ENCODE results near the gene CPNE4. TPM values are rescaled to one million over a fixed set of nuclear protein-coding genes. Genes with fewer than 3 reads are reported as not detected.

CPNE4 gene
- total RNA-seq, 1 experiment from 2014 or later: 1.9 TPM

GRCh38 chr3:131491775-131492174 is 543.0 kb downstream of the CPNE4 start:
- Histone ChIP-seq H2BK120ac (ENCODE audit: low read depth, low read length, poor library complexity, severe bottlenecking) (no peak overlapping the region), H3K56ac (ENCODE audit: insufficient read length, low read depth, low read length) (no peak overlapping the region), H3T11ph (ENCODE audit: low read length) (no peak overlapping the region), H3K4me2 (ENCODE audit: insufficient read depth, insufficient read length, low read length) (no peak overlapping the region), H4K5ac (ENCODE audit: insufficient read length, low read depth, low read length) (no peak overlapping the region), H2BK15ac (ENCODE audit: low read depth, low read length) (no peak overlapping the region), H3K79me1 (ENCODE audit: insufficient read depth, low read depth, low read length, poor library complexity, severe bottlenecking) (peaks cover 1% of the 10 kb centered on the region), H3K9me3 (ENCODE audit: control insufficient read depth, low read depth, low read length) (no peaks in the 10 kb centered on the region), H4K20me1 (ENCODE audit: control insufficient read depth, insufficient read depth, insufficient read length) (no peaks in the 10 kb centered on the region), H3K18ac (ENCODE audit: insufficient read length, low read depth, low read length) (no peak overlapping the region), H4K8ac (replicated peaks; ENCODE audit: insufficient read length, low read depth, low read length) (no peak overlapping the region), H2BK12ac (ENCODE audit: insufficient read length, low read depth, low read length) (no peak overlapping the region), H3K27ac (ENCODE audit: insufficient read length, low read depth, low read length) (no peak overlapping the region), H3K4me1 (ENCODE audit: insufficient read depth, low read length) (no peaks in the 10 kb centered on the region), H3K14ac (ENCODE audit: insufficient read depth, low read length) (no peak overlapping the region), H2BK20ac (ENCODE audit: low read depth, low read length, poor library complexity, severe bottlenecking) (no peak overlapping the region), H4K91ac (ENCODE audit: insufficient read length, low read depth, low read length) (no peak overlapping the region), H3K27me3 (ENCODE audit: insufficient read depth, low read length) (no peaks in the 10 kb centered on the region), H2BK5ac (ENCODE audit: insufficient read length, low read length) (no peak overlapping the region), H3K23ac (ENCODE audit: insufficient read length, low read depth, low read length) (no peak overlapping the region), H2AFZ (ENCODE audit: low read length) (no peak overlapping the region), H2AK5ac (ENCODE audit: insufficient read length, low read length) (no peak overlapping the region), H3K4ac (ENCODE audit: low read depth, low read length) (no peak overlapping the region), H3K79me2 (ENCODE audit: insufficient read depth, low read length) (0 out of 2 replicates have a peak, but pooled peaks cover 2% of the 10 kb centered on the region), H3K9ac (ENCODE audit: extremely low read depth, insufficient read length, low read length) (no peak overlapping the region), H3K23me2 (ENCODE audit: insufficient read length, low read depth, low read length, poor library complexity, severe bottlenecking) (no peaks in the 10 kb centered on the region)
- Mint-ChIP-seq H3K36me3 (ENCODE audit: insufficient read depth in 1 of 3, low read depth in 3 of 3) (peaks cover 25 to 52% (median 44%) of the 10 kb centered on the region in 3 experiments), H3K27me3 (ENCODE audit: low read depth) (no peaks in the 10 kb centered on the region; the same call in 1 of the 2 replicates), H3K9me3 (no peaks in the 10 kb centered on the region), H3K27ac (no peak overlapping the region), H3K4me3 (no peak overlapping the region), H3K4me1 (no peaks in the 10 kb centered on the region; a peak in 1 of 4 replicates)
- no peak for DNase-seq
- no peak for TF ChIP-seq CTCF (conservative IDR thresholded peaks at IDR 0.05)
- no CpG with 5 or more reads among the region's 2 CpGs for WGBS (ENCODE audit: extremely low coverage, insufficient read length, low lambda C conversion rate)
